Measurements from ENCODE around the gene ZNF343. TPM values are rescaled to one million over a fixed set of nuclear protein-coding genes. Genes with fewer than 3 reads are reported as not detected.

Gene ZNF343
- total and polyA plus RNA-seq, 10 of the 15 experiments (the other 5 are each of a cell fraction or from before 2014, with no cell fraction given) = 1.3 to 11.1 (median 9.0) TPM

DNA sequence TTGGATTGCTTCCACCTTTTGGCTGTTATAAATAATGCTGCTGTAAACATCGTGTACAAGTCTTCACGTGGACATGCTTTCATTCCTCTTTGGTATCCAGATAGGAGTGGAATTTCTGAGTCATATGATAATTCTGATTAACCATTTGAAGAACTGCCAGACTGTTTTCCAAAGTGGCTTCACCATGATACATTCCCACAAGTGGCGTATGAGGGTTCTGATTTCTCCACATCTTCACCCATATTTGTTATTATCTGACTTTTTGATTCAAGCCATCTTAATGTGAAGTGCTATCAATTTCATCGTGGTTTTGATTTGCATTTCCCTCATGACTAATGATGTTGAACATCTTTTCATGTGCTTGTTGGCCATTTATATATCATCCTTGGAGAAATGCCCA lies 35.2 kb downstream of the ZNF343 start:
- in situ Hi-C loops (cut with MboI) = no loop called here

More for the DNA sequence above, 35.2 kb downstream of the ZNF343 start:
- ChIA-PET SMC1A (ENCODE audit: uncharacterized antibody, unreplicated experiment) (interaction anchor here (1.3 kb wide), 1 partner anchor 51 kb away, joined by 4 read pairs; no protein-coding TSS in a partner anchor), CTCF (no interaction called here), RAD21 (ENCODE audit: unreplicated experiment) (no interaction called here), POLR2A (no interaction called here)
- Histone ChIP-seq H3K27ac (ENCODE audit: control insufficient read depth, insufficient read depth) (no peak overlapping the region), H3K4me1 (ENCODE audit: control insufficient read depth, insufficient read depth, low read length) (no peaks in the 10 kb centered on the region), H3K9me3 (replicated peaks; ENCODE audit: control insufficient read depth, insufficient read depth, low read length) (no peaks in the 10 kb centered on the region), H3K79me2 (ENCODE audit: control insufficient read depth, insufficient read depth, low read length) (peaks cover 21% of the 10 kb centered on the region), H3K27me3 (replicated peaks in 1 of 2; ENCODE audit: control insufficient read depth in 2 of 2, insufficient read depth in 2 of 2, low read length in 1 of 2) (no peaks in the 10 kb centered on the region), H3K9ac (ENCODE audit: control insufficient read depth, insufficient read depth, low read length) (no peak overlapping the region), H3K36me3 (ENCODE audit: control insufficient read depth in 2 of 2, insufficient read depth in 2 of 2, low read length in 1 of 2) (peaks cover 0 to 4% of the 10 kb centered on the region in 2 experiments; a peak in 2 of 4 replicates), H4K20me1 (ENCODE audit: control insufficient read depth, insufficient read depth) (0 out of 2 replicates have a peak, but pooled peaks cover under 1% of the 10 kb centered on the region), H2AFZ (ENCODE audit: control insufficient read depth, low read depth, low read length) (no peak overlapping the region), H3K4me2 (ENCODE audit: control insufficient read depth, insufficient read depth) (no peak overlapping the region), H3K4me3 (no peak overlapping the region)
- no peak for FAIRE-seq
- BruUV-seq (replicated peaks) = no TSS peak
- intact Hi-C loops (cut with micrococcal nuclease; ENCODE audit: unreplicated experiment) = loop anchor here (5.0 kb wide), 2 partner anchors 34 to 179 kb away; partner anchors contain the start of genes NOP56 and ZNF343
- no peak for DNase-seq (ENCODE audit: low read depth, low spot score)
- no peak for ATAC-seq
- TF ChIP-seq, protein P1, sequence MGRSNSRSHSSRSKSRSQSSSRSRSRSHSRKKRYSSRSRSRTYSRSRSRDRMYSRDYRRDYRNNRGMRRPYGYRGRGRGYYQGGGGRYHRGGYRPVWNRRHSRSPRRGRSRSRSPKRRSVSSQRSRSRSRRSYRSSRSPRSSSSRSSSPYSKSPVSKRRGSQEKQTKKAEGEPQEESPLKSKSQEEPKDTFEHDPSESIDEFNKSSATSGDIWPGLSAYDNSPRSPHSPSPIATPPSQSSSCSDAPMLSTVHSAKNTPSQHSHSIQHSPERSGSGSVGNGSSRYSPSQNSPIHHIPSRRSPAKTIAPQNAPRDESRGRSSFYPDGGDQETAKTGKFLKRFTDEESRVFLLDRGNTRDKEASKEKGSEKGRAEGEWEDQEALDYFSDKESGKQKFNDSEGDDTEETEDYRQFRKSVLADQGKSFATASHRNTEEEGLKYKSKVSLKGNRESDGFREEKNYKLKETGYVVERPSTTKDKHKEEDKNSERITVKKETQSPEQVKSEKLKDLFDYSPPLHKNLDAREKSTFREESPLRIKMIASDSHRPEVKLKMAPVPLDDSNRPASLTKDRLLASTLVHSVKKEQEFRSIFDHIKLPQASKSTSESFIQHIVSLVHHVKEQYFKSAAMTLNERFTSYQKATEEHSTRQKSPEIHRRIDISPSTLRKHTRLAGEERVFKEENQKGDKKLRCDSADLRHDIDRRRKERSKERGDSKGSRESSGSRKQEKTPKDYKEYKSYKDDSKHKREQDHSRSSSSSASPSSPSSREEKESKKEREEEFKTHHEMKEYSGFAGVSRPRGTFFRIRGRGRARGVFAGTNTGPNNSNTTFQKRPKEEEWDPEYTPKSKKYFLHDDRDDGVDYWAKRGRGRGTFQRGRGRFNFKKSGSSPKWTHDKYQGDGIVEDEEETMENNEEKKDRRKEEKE (IDR thresholded peaks at IDR 0.05) = no peak
- TF ChIP-seq SIX5 (IDR thresholded peaks at IDR 0.05; ENCODE audit: low read depth, low read length, severe bottlenecking) (no peak), MYB (IDR thresholded peaks at IDR 0.05; ENCODE audit: borderline replicate concordance, low read depth, low read length) (no peak), CBFB (IDR thresholded peaks at IDR 0.05; ENCODE audit: low read depth) (no peak), ZNF274 (IDR thresholded peaks at IDR 0.05; ENCODE audit: insufficient read depth, insufficient read length) (no peak), MEF2A (IDR thresholded peaks at IDR 0.05; ENCODE audit: insufficient read depth, low read depth, low read length) (no peak), ESRRA (IDR thresholded peaks at IDR 0.05; ENCODE audit: low read length) (no peak), CBX3 (IDR thresholded peaks at IDR 0.05; ENCODE audit: borderline replicate concordance, low read depth) (no peak), CHD2 (IDR thresholded peaks at IDR 0.05; ENCODE audit: borderline replicate concordance, low read depth, low read length) (no peak), SUZ12 (IDR thresholded peaks at IDR 0.05; ENCODE audit: unreplicated experiment) (no peak)
- TF ChIP-seq, protein P2, sequence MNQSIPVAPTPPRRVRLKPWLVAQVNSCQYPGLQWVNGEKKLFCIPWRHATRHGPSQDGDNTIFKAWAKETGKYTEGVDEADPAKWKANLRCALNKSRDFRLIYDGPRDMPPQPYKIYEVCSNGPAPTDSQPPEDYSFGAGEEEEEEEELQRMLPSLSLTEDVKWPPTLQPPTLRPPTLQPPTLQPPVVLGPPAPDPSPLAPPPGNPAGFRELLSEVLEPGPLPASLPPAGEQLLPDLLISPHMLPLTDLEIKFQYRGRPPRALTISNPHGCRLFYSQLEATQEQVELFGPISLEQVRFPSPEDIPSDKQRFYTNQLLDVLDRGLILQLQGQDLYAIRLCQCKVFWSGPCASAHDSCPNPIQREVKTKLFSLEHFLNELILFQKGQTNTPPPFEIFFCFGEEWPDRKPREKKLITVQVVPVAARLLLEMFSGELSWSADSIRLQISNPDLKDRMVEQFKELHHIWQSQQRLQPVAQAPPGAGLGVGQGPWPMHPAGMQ (IDR thresholded peaks at IDR 0.05; ENCODE audit: borderline replicate concordance) = no peak
- TF ChIP-seq, protein P3, sequence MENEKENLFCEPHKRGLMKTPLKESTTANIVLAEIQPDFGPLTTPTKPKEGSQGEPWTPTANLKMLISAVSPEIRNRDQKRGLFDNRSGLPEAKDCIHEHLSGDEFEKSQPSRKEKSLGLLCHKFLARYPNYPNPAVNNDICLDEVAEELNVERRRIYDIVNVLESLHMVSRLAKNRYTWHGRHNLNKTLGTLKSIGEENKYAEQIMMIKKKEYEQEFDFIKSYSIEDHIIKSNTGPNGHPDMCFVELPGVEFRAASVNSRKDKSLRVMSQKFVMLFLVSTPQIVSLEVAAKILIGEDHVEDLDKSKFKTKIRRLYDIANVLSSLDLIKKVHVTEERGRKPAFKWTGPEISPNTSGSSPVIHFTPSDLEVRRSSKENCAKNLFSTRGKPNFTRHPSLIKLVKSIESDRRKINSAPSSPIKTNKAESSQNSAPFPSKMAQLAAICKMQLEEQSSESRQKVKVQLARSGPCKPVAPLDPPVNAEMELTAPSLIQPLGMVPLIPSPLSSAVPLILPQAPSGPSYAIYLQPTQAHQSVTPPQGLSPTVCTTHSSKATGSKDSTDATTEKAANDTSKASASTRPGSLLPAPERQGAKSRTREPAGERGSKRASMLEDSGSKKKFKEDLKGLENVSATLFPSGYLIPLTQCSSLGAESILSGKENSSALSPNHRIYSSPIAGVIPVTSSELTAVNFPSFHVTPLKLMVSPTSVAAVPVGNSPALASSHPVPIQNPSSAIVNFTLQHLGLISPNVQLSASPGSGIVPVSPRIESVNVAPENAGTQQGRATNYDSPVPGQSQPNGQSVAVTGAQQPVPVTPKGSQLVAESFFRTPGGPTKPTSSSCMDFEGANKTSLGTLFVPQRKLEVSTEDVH (IDR thresholded peaks at IDR 0.05; ENCODE audit: low read depth, partially characterized antibody) = no peak
- 64% methylated on average over 4 of the region's 4 CpGs for WGBS (ENCODE audit: insufficient coverage, insufficient replicate concordance, low lambda C conversion rate, missing lambda C conversion rate)
